Measurements from ENCODE around the gene HLA-E. TPM values are rescaled to one million over a fixed set of nuclear protein-coding genes. Genes with fewer than 3 reads are reported as not detected.
A peak's percentile ranks its signal among the peaks of the same experiment; 100 is the strongest.
"Not testable (repeated sequence)": the region's sequence is repeated elsewhere in the genome, so short reads cannot be mapped to it uniquely, and the experiment has no call there.

The HLA-E gene
- total and polyA plus RNA-seq, 12 donors = 85.7 to 667 (median 308) TPM

GRCh38 chr6:30490026-30490876, 942 bp downstream of the HLA-E start:
- intact Hi-C loops (cut with DNase I) = no loop called here
- Histone ChIP-seq H3K27me3 (no peaks in the 10 kb centered on the region), H3K9me3 (replicated peaks in 1 of 3) (no peaks in the 10 kb centered on the region), H3K4me3 (peak overlapping the region; percentile 23 to 93 (median 80)), H3K36me3 (replicated peaks in 1 of 2) (peaks cover 0 to 39% of the 10 kb centered on the region in 2 donors), H3K27ac (peak overlapping the region; percentile 89 to 99 (median 98)), H3K4me1 (replicated peaks in 1 of 2) (peaks cover 0 to 8% of the 10 kb centered on the region in 2 donors)
- peak; percentile 54 to 76 (median 69) for DNase-seq
- TF ChIP-seq CTCF (IDR thresholded peaks at IDR 0.05) = no peak
- TF ChIP-seq POLR2A (IDR thresholded peaks at IDR 0.05) = no peak
- 17 to 58% (median 23%) methylated on average over 12 to 38 of the region's 38 CpGs for WGBS, 4 donors

GRCh38 chr6:30491291-30491953, 2.1 kb downstream of the HLA-E start:
- H3K4me1 ChIP-seq (replicated peaks in 1 of 2); intact Hi-C loops (cut with DNase I); DNase-seq; H3K9me3 ChIP-seq (replicated peaks in 1 of 3); H3K27me3 ChIP-seq; H3K27ac ChIP-seq: not testable (repeated sequence)
- WGBS, 4 donors = 68 to 77% (median 71%) methylated on average over 9 to 14 of the region's 14 CpGs
- Histone ChIP-seq H3K4me3 (peak overlapping the region in 1 of 4 donors; percentile 93), H3K36me3 (replicated peaks in 1 of 2) (peaks cover 0 to 39% of the 10 kb centered on the region in 2 donors)

GRCh38 chr6:30491991-30492952, 3.0 kb downstream of the HLA-E start:
- WGBS, 4 donors = 74 to 92% (median 83%) methylated on average over 15 to 16 of the region's 16 CpGs
- Histone ChIP-seq H3K9me3 (replicated peaks in 1 of 3) (no peaks in the 10 kb centered on the region), H3K4me1 (replicated peaks in 1 of 2) (peaks cover 0 to 8% of the 10 kb centered on the region in 2 donors), H3K27ac (no peak overlapping the region), H3K4me3 (peak overlapping the region in 1 of 4 donors; percentile 93), H3K36me3 (replicated peaks in 1 of 2) (peaks cover 0 to 39% of the 10 kb centered on the region in 2 donors), H3K27me3 (no peaks in the 10 kb centered on the region)
- intact Hi-C loops (cut with DNase I) = no loop called here
- no peak for TF ChIP-seq CTCF (IDR thresholded peaks at IDR 0.05)
- no peak for TF ChIP-seq POLR2A (IDR thresholded peaks at IDR 0.05)
- no peak for DNase-seq

GRCh38 chr6:30493643-30494250, 4.4 kb downstream of the HLA-E start:
- Histone ChIP-seq H3K4me1 (replicated peaks in 1 of 2) (peaks cover 0 to 7% of the 10 kb centered on the region in 2 donors), H3K36me3 (replicated peaks in 1 of 2) (peaks cover 0 to 39% of the 10 kb centered on the region in 2 donors), H3K9me3 (replicated peaks in 1 of 3) (no peaks in the 10 kb centered on the region), H3K4me3 (no peak overlapping the region), H3K27me3 (no peaks in the 10 kb centered on the region), H3K27ac (no peak overlapping the region)
- WGBS, 4 donors = 64 to 83% (median 80%) methylated on average over 5 to 8 of the region's 8 CpGs
- no peak for TF ChIP-seq POLR2A (IDR thresholded peaks at IDR 0.05)
- TF ChIP-seq CTCF (IDR thresholded peaks at IDR 0.05) = no peak
- intact Hi-C loops (cut with DNase I) = no loop called here
- no peak for DNase-seq
